GM19467 (cell line): ENCODE measurements around the gene KCNH4.
"Not testable (repeated sequence)": the region's sequence is repeated elsewhere in the genome, so short reads cannot be mapped to it uniquely, and the experiment has no call there.

Experiments
- ATAC-seq: cut with Tn5 transposase; IDR thresholded peaks from one replicate; pipeline ENCODE4 v1.9.1; 2021; ENCODE audit warnings: mild to moderate bottlenecking, moderate library complexity; ENCODE audit not compliant: unreplicated experiment

Gene KCNH4

DNA sequence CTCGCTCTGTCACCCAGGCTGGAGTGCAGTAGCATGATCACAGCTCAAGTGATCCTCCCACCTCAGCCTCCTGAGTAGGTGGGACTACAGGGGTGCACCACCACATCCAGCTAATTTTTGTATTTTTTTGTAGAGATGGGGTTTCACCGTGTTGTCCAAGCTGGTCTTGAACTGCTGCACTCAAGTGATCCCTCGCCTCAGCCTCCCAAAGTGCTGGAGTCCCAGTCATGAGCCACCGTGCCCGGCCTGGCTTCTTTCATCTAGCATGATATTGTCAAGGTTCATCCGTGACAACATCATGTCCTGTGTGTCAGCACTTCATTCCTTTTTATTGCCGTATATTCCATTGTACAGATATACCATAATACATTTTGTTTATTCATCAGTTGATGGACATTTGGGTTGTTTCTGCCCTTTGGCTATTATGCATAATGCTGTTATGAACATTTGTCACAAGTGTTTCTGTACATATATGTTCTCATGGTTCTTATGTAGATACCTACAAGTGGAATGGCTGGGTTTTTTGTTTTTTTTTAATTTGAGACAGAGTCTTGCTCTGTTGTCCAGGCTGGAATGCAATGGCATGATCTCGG lies 16.7 kb upstream of the KCNH4 start:
- no peak for ATAC-seq

DNA sequence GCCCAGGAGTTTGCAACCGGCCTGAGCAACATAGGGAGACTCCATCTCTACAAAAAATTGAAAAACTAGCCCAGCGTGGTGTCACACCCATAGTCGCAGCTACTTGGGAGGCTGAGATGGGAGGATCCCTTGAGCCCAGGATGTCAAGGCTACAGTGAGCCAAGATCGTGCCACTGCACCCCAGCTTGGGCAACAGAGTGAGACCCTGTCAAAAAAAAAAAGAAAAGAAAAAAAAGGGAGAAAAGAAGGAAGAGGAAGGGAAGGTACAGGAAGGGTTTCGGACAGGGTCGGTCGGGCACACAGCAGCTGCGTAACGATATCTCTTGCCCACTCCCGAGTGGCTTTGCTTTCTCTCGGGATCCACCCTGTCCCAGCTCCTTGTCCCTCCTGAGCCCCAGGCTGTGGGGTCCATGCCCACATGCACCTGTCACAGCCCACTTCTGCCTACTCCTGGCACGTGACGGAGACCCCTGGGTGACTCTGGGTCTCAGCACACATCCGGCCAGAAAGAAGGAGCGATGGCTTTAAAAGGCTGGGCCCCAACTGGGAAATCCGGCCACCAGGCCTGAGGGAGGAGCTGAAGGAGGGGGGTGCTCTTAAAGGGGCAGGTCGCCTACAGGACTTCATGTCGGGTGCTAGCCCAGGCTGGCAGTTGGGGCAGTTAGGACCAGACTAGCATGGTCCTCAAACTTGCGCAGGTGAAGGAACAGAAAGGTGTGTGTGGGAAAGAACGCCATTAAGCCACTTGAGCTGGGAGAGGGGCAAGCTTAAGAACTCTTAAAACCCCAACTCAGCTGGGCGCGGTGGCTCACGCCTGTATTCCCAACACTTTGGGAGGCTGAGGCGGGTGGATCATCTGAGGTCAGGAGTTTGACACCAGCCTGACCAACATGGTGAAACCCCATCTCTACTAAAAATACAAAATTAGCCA lies 13.3 kb upstream of the KCNH4 start, which contains the start of gene GHDC:
Gene GHDC (minus strand): TSS at position 526 of the 931 bp plus-strand sequence. CDS start 913 bp downstream, outside the sequence.
- peak; percentile 71 for ATAC-seq

DNA sequence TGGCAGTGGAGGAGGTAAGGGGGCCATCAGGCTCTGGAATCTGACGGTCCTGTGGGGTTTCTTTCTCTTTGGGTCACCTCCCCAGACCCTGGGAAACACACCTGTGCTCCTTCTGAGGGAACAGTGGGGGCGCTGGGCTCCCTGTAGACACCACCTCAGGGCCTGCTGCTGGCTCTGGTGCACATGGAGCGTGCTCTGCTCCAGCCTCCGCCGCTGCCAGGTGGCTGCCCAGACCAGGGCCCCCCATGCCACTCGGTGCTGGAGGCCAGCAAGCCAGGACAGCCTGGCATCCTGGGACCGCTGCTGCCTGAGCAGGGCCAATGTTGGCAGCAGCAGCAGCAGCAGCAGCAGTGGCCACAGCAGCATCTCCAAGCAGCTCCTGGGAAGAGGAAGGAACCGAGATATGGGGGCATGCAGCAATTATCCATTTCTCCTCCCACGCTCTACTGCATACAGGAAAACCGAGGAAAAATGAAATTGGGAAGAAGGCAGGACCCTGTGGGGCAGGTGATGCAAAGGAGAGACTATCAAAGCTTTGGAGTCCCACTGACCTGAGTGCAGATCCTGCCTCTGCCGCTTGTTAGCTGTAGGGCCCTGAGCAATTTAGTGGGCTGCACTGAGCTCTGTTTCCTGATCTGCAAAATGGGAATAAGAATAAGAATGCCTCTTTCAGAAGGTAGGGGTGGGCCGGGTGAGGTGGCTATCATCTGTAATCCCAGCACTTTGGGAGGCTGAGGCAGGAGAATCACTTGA lies 12.4 kb upstream of the KCNH4 start:
- ATAC-seq, result no peak

DNA sequence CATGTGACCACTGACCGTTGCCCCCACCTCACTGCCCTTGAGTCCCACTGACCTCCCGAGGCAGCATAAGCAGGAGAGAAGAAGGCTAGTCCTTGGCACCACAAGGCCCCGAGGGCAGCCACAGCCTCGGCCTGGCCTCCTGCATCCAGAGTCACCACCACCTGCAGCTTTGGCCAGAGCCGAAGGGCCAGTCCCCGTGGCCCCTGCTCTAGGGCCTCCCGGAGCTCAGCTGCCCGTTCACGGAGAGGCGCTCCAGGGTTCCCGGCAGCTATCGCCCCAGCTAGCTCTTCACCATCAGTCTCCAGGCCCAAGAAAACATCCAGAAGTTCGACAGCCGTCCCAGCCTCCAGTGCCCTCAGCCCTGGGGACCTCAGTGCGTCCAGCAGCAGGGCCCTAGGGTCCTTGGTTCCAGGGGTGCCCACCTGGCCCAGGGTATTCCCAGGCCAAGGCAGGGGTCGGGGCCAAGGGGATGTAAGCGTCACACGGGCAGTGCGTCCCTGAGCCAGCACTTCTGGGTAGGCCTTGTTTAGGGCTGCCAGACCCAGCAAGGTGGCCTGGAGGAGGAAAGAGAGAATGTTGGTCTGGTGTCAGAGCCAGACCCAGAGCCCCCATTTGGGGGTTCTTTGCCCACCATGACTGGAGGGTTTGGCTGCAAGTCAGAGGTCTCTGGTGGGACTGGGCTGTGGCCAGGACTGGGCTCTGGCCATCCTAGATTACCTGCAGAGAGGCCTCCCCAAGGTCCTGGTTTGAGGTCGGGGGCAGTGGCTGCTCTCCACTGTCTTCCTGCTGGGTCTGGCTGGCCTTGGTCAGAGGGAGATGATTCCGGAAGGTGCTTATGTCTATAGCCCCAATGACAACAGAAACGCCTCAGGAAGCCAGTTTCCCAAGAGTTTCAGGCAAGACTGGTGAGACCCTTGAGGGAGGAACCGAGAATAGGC lies 11.5 kb upstream of the KCNH4 start:
- no peak for ATAC-seq

DNA sequence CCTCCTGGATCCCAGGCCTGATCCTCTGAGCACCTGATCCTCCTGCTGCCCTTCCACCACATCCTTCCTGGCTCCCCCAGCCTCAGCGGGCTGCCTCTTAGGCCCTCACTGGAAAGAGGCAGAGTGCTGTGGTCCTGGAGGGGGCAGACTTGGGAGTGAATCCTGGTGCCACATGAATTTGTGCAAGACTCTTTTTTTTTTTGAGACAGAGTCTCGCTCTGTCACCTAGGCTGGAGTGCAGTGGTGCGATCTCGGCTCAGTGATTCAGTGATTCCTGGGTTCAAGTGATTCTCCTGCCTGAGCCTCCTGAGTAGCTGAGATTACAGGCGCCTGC lies 10.3 kb upstream of the KCNH4 start:
- ATAC-seq, result no peak

DNA sequence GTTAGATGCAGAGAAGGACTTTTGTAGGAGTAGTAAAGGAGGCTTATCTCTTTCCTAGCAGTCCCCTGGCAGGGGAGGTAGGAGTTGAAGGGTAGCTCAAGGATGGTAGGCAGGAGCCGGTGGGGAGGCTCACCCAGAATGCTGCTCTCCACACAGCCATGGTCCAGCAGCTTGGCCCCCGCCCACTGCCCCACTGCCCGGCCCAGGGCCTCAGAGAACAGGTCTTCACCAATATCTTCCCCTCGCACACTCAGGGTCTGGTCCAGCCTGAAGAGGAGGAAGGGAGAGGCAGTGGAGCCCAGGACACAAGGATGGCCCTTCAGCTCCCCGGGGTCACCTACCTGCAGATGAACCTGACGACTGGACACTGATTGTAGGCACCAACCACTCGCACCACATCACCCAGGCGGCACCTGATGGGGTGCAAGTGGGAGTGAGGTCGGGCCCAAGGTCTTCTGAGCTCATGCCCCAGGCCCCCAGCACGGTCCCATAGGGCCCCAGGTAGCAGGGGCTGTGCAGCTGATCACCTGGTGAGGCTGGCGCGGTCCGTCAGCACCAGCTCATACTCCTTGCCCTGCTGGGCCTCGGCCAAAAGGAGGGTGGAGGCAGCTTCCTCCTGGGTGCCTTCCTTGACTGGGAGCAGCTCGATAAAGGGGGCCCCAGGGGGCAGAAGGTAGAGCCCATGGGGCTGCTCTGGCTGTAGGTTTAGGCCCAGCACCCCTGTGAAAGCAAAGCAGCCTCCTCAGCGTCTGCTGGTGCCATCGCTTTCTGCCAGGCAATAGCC lies 9.7 kb upstream of the KCNH4 start:
- ATAC-seq, result no peak

DNA sequence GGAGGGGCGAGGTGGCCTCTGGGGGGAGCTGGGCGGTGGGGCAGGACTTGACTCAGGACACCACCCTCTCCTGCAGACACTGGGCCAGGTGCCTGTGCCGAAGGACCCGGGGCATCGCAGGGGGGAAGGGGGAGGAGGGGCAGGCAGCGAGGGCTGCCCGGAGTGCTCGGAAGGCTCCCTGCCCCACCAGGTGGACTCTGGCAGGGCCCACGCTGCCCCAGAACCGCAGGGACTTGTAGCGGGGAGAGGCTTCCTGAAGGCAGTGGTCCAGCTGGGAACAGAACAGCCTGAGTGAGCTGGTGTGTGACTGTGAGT lies 8.7 kb upstream of the KCNH4 start:
- no peak for ATAC-seq

DNA sequence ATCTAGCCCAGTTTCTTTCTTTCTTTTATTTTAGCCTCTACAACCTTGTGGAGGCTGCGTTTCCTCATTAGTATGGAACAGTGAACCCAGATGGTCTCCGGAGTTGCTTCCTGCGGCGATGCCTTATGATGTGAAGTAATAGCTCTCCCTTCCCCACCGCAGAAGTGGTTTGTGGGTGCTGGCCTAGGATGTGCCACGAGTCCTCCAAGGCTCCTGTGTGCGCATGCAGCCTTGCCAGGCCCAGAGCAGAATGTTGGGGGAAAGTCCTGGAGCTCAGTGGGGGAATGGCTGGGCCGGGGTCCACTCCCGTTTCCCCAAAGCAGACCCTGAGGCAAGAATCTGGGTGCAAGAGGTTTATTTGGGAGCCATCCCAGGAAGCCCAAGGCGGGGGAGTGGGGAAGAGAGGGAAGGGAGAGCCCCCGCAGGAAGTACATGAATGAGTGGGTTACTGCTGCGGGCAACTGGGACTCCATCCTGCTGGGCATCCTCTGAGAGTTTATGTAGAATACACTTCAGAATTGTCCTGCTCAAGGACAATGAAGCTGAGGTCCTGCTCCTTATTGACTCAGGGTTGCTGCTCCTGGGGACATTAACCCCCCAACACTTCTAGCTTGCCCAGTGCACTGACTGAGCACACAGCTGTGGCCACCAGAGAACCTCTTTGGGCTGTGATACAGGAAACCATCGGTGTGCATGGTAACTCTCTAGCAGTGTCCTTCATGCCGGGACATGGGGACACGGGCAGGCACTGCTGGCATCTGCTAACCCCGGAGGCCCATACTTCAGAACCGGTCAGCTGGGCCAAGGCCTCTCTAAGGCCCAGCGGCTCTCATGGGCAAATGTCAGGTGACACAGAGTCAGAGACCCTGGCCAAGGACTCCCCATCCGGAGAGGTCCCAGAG lies 8.1 kb upstream of the KCNH4 start:
- ATAC-seq, result no peak

DNA sequence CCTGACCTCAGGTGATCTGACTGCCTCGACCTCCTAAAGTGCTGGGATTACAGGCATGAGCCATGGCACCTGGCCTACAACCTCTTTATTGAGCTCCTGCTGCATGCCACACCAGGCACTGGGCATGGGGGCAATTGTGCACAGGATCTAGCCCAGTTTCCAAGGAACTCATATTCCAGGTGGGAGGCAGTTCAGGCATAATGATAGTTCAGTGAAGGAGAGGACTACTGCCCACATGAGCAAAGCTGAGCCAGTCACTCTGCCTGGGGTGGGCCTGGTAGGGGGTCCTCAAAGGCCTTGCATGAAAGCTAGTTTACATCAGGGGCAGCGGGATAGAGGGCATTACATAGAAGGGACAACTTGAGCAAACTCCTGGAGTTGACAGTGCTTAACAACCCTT lies 6.9 kb upstream of the KCNH4 start:
- ATAC-seq, result no peak

DNA sequence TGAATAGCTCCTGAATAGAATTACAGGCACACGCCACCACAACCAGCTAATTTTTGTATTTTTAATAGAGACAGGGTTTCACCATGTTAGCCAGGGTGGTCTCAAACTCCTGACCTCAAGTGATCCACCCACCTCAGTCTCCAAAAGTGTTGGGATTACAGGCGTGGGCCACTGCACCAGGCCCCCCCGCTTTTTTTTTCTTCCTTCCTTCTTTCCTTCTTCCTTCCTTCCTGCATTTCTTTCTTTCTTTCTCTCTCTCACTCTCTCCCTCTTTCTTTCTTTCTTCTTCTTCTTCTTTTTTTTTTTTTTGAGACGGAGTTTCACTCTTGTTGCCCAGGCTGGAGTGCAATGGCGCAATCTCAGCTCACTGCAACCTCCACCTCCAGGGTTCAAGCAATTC lies 5.2 kb upstream of the KCNH4 start:
- not testable (repeated sequence) for ATAC-seq

DNA sequence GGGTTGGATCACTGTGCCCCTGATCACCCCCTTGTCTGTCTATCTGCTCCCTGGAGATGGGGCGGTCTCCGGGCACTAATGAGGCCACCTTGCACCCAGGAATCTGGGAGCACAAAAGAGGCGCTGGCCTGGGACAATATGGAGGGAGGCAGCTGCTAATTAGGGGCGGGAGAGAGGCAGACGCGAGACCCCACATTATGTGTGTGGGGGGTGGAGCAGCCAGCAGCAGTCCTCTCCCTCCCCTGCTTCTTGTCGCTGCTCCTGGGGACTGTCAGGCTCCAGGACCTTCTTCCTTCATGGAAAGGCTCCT lies 4.6 kb upstream of the KCNH4 start:
- no peak for ATAC-seq

DNA sequence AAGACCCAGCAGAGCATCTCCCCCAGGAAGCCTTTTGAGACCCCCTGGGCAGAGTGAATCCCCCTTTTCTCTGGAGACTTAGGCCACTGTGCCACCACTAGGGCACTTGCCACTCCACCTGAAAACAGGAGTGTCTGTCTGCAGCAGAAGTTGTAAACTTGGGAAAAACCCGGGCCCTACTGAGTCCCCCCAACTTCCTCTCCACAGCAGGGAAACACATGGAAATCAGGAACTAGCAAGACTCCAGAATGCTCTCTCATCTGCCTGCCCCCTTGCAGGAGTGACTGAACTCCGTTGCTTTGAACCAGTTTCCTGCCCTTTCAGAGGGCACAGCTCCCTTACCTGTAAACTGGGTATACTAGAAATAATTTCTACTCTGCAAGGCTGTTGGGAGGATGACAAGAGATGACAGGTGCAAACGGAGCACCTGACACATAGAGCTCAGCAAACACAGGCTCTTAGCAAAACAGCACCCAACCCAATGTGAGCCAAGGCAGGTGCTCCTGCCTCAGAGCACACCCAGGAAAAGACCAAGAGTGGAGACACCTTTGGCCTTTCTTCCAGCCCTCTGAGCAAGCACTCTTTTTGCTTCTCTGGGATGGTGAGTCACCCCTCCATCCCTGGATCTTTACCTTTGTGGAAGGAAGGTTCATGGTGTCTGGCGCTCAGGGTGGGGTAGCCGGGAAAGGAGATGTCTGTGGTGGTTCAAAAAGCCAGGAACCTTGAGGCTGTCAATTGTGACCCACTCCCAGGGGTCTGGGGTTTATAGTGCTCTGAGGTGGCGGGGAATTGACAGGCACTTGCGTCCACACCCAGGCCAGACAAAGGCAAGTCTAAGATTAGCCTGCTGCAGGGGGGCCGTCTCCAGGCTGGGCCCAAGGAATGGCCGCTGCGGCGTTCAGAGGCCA lies 4.0 kb upstream of the KCNH4 start, which contains the start of gene HCRT:
Gene HCRT (minus strand): TSS at position 740 of the 908 bp plus-strand sequence. CDS start 87 bp downstream, at position 653.
- ATAC-seq, result no peak

DNA sequence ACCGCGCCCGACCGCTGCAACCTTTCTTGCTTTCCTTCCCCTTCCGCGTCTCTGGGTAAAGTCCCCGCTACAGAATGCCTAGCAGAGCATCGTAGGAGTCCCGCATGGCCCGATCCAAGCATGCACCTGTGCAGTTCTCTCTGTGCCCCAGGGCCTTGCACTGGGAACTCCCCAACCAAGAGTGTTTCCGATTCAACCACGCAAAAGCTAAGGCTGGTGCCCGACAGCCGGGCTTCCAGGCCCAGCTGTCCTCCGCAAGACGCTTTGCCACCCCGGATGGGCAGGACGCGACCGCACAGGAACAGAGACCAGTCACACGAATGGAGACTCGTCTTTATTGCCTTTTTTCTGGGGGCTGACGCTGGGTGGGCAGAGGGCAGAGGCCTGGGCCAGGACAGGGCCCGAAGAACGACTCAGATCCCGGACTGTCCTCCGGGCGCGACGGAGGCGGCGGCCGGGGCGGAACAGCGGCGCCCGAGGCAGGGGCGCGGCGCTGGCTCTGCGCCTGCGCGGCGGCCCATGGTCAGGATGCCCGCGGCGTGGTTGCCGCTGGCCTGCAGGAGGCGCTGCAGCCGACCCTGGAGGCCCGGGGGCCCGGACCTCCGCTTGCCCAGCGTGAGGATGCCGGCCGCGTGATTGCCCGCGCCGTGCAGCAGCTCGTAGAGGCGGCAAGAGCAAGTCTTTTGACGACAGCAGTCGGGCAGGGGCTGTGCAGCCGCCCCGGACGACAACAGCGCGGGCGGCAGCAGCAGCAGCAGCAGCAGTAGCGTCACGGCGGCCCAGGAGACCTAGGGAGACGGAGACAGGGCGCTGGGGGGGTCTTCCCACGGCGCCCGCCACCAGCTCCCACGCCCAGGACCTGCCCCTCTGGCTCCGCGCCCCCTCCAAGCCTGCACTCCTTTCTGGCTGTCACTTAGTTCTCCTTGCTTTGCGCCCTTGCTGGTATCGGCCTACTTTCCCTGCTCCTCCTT lies 3.1 kb upstream of the KCNH4 start:
- ATAC-seq, result peak; percentile 57

DNA sequence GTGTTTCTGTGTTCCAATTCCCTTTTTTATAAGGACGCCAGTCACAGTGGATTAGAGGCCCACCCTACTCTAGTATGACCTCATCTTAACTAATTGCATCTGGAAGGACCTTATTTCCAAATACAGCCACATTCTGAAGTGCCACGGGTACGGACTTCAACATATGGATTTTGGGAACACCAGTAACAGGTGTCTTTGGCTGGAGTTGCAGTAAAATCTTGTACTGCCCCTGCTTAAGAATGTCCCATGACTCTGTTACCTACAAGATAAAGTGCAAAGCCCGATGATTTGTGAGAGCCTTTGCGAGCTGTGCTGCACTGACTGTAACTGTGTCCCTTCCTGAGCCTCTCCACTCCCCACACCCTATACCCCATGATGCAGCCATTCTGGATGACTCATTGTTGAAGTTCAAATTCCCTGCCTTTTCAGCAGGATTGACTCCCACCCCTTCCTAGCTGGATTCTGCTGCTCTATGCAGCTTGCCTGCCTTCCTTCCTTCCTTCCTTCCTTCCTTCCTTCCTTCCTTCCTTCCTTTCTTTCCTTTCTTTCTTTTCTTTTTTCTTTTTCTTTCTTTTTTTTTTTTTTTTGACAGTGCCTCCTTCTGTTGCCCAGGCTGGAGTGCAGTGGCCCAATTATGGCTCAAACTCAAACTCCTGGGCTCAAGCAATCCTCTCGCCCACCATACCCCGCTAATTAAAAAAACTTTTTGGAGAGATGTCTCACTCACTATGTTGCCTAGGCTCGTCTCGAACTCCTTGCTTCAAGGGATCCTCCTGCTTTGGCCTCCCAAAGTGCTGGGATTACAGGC lies 2.2 kb upstream of the KCNH4 start:
- ATAC-seq, result no peak

DNA sequence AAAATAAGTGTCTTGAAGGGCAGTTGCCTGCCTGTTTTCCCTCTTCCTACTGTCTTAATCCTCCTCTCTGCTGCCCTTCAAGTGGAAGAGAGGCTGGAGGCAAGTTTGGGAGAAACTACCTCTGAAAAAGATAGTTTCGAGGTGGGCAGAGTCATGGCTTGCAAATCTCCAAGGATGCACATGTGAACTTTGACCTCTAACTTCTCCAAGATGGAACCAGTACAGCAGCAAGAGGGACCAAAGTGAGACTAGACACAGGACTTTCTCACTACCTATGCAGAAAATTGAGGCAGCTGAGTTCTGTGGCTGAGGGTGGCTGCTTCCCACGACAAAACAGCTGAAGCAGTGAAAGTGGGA lies 887 bp upstream of the KCNH4 start:
- ATAC-seq, result no peak

DNA sequence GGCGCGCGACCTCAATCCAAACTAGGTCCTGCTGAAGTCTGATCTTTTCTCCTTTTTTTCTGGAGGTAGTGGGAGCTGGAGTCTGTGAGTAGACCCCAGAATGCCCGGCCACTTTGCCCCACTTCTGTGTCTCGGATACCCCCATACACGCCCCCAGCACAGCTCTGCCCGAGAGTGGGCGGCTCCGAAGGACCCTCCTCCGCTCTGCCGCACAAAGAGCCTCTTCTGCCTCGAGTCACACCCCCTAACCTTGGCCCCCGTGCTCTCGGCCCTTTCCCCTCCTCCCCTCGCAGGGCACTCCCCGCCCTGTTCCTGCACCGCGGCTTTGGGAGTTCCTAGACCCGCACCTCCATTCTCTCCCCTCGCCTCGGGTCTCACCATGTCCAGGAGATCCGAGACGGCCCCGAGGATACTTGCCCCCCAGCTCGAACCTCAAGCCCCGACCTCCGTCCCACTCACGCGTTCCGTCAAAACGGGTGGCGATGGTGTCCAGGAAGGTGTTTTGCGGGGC lies 476 bp downstream of the KCNH4 start:
- no peak for ATAC-seq
